Smooth muscle cell of the brain vasculature (primary cell): Measurements from ENCODE around the gene GLIPR1L2.
"Not testable (repeated sequence)": the region's sequence is repeated elsewhere in the genome, so short reads cannot be mapped to it uniquely, and the experiment has no call there.

ENCODE experiments used
- DNase-seq: peaks from one replicate; pipeline ENCODE4 v3.0.0-alpha.2; 2012; ENCODE audit warnings: low read depth, low spot score

GLIPR1L2 gene

DNA sequence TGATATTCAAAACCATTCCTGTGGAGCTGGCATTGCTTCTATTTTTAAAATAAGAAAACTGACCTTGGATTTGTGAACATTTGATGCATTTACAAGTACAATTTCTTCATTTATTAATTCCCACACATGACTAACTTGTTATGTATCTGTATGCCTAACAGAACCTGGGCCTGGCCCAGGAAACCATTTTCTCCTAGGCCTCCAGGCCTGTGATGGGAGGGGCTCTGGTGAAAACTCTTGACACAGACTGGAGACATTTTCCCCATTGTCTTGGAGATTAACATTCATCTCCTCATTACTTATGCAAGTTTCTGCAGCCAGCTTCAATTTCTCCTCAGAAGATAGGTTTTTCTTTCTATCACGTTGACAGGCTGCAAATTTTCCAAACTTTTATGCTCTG is 42.0 kb downstream of the GLIPR1L2 start:
- no peak for DNase-seq

GRCh38 chr12:75437564-75437963 is 46.7 kb downstream of the GLIPR1L2 start:
- no peak for DNase-seq

DNA sequence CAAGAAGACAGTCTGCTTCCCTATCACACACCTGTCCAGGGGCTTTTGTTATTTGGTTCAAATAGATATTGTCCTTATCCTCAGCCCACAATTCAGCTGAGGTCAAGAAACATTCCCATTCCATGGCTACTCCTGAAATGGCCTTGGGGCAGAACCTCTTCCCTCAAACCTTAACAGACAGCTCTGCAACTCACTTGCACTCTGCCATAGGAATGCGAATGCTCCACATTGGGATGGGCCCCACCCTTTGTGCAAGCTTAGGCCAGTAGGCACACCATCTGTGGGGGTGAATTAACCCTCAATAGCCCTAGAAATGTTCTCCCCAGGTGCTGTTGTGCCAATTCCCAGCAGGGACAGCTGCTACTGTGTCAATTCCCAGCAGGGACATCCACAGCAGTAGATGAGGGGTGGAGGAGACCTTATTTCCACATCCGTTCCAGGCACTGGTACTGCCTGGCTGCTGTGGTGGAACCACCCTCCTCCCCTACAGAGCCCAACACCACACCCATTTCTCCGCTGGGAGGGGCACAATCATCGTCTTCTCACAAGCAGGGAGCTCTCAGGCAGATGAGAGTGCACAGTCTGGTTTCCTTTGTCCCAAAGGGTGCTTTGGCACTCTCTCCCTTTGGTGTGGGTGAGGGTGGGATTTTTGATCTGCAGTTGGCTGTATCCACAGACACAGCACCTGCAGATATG is 47.3 kb downstream of the GLIPR1L2 start:
- no peak for DNase-seq

DNA sequence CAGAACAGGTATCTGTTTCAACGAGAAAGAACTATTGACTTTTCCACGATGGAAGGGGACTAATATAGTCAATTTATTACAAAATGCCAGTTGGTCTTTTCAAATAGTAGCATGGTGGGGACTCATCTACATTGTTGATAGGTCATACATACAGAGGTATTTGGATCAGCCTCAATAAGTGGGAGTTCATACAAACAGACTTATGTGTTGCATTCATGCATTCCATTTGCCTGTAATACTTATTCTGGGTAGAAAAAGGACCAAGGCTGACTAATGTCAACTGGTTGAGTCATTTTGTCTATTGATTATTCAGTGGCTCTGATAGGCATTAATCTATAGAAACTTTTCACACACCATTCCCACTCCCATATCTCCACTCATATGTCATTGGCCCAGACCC is 48.2 kb downstream of the GLIPR1L2 start:
- DNase-seq: no peak

- no peak for DNase-seq
Observed at GRCh38 chr12:75439930-75440329, 49.0 kb downstream of the GLIPR1L2 start.

GRCh38 chr12:75441687-75442449 is 51.0 kb downstream of the GLIPR1L2 start:
- not testable (repeated sequence) for DNase-seq

- not testable (repeated sequence) for DNase-seq
Observed at GRCh38 chr12:75442454-75442853, 51.6 kb downstream of the GLIPR1L2 start.

- DNase-seq: no peak
Observed at GRCh38 chr12:75443709-75444108, 52.8 kb downstream of the GLIPR1L2 start.

DNA sequence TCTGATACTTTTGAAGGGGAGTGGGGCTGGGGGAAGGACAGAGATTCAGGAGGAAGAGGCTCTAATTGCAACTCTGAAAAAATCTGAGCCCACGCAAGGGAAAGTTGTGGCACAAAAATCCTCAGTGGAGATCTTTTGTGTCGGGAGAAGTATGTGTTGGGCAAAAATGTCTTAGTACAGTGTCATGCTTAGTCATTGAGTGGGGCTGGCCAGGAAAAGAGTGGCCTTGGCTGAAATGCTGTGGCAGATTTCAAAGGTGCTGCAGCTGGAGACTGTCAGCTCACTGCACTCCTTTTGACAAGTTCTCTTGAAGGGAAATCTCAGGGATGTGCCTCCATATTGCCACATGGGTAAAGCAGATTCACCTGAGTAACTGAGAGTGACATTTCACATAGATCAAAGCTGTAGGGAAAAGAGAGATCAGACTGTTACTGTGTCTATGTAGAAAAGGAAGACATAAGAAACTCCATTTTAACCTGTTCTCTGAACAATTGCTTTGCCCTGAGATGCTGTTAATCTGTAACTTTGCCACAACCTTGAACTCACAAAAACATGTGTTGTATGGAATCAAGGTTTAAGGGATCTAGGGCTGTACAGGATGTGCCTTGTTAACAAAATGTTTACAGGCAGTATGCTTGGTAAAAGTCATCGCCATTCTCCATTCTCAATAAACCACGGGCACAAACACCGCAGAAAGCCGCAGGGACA is 53.7 kb downstream of the GLIPR1L2 start:
- DNase-seq: no peak

GRCh38 chr12:75445137-75445507 is 54.2 kb downstream of the GLIPR1L2 start:
- not testable (repeated sequence) for DNase-seq

- no peak for DNase-seq
Observed at GRCh38 chr12:75446857-75447256, 56.0 kb downstream of the GLIPR1L2 start.

DNA sequence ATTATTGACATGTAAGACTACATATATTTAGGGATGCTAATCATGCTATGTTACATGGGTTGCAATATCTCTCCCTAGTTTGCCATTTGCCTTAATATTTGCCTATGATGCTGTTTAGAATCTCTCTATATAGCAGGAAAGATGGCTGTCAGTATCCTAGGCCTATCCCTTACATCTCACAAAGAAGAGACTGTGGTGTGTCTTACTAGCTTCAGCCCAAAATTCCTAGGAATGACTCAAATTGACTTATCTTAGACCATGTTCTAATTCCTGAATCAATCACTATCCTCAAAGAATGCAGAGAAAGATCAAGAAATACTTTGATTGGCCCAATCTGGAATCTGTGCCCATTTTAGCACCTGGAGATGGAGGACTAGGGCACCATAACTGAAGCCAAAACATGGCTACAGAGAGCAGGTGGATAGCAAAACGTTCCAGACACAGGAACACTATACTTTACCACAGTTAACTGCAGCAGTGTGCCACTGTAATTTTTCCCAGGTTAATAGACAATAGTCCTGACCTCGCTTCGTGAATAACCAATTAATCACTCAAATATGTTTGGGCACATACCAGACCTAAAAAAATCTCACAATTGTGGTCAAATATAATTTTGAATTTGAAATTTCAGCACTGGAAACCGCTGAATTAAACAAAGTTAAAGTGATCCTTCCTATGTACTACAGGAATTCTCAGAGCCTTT is 57.0 kb downstream of the GLIPR1L2 start:
- DNase-seq: no peak

GRCh38 chr12:75452675-75453330 is 61.9 kb downstream of the GLIPR1L2 start:
- DNase-seq: no peak

DNA sequence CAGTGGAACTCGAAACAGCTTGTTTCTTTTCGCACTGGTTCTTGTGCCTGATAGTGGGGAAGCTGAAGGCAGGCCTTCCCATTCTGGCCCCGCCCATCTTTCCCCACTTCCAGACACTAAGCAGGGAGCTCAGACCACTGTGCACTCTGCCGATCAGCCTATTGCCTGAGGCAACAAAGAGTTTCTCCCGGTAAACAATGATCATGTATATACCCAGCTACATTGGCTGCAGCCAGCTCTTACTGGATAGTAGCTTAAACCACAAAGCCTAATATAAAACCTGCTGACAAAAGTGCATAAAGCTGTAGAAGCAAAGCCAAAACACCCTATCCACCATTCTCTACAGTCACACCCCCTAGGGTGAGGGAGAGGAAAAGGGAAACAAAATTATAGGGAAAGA is 65.0 kb downstream of the GLIPR1L2 start:
- no peak for DNase-seq

- DNase-seq: no peak
Observed at GRCh38 chr12:75457191-75457590, 66.3 kb downstream of the GLIPR1L2 start.

GRCh38 chr12:75457866-75458265 is 67.0 kb downstream of the GLIPR1L2 start:
- not testable (repeated sequence) for DNase-seq

GRCh38 chr12:75459755-75460154 is 68.9 kb downstream of the GLIPR1L2 start:
- no peak for DNase-seq

- DNase-seq: no peak
Observed at GRCh38 chr12:75460204-75460603, 69.3 kb downstream of the GLIPR1L2 start.

DNA sequence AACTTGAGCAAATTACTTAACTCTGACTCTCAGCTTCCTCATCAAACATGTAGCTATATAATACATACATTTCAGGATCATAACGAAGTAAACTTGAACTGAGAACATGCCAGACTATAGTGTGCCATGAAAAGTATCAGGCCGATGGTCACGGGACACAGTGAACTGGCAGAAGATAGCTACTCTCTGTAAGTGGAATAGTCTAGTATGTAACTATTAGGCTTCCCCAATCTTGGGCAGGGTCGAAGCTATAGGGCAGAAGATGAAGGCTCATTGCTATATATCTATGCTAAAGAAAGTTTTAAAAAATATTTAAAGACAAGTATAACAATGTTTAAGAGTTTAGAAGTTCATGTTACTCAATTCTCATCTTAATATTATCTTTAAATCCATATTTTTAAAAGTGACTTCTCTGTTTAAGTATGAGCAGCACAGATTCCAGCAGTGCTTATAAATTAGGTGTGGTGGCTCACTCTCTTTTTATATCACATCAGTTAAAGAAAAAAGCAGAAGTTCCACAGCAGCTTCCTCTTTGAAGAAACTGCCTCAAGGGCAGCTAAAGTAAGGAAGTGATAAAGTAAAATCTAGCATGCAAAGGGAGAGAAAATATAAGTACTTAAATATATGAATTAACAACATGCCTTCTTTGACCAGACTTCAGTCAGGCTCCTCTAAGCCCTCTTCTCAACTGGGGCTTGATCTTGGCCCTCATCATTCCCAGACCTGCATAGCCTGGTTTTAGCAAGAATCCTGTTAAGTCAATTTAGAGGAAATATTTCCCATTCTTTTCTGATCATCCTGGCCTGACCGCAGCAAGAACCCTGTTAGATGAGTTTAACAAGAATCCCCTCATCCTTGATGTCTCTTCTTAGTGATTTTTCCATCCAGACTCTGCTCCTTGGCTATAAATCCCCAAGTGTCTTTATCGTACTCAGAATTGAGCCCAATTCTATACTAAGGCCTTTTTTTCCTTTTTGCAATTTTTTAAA is 81.3 kb downstream of the GLIPR1L2 start:
- DNase-seq: no peak

GRCh38 chr12:75474116-75474515 is 83.2 kb downstream of the GLIPR1L2 start:
- DNase-seq: no peak
